Panc1 (cell line): ENCODE results near the gene ROBO2. TPM values are rescaled to one million over a fixed set of nuclear protein-coding genes. Genes with fewer than 3 reads are reported as not detected.

Experiments used
- ATAC-seq: fragments of 200-7000 bp; cut with Tn5 transposase; 2 replicates; pipeline ENCODE4 v1.9.1; 2020; ENCODE audit warnings: mild to moderate bottlenecking, moderate library complexity
- BruUV-seq: library from RNA; stranded (reverse); fragments of 400-500 nt; replicated peaks from 2 replicates; lab custom pipeline; 2021; lab: Mats Ljungman, UMichigan
- CTCF ChIA-PET: fragments of 300-600 bp; sonication (Branson Sonifier 250); formaldehyde crosslinking; loops from one replicate; lab custom pipeline; 2022; ENCODE audit warnings: antibody characterized with exemption; lab: Charles Lee
- POLR2A ChIA-PET: fragments of 300-600 bp; sonication (Branson Sonifier 250); formaldehyde crosslinking; loops from one replicate; lab custom pipeline; 2022; ENCODE audit warnings: antibody characterized with exemption; lab: Charles Lee
- DNase-seq: peaks from one replicate; pipeline ENCODE4 v3.0.0-alpha.2; 2010; ENCODE audit warnings: low read depth, low spot score
- H3K27ac ChIP-seq: 2 replicates; pipeline ENCODE4 v1.5.1; 2011; ENCODE audit warnings: mild to moderate bottlenecking, low read length, inconsistent platforms
- H3K27me3 ChIP-seq: fragments of 200-500 bp; sonication (Bioruptor generic); 2 replicates; pipeline ENCODE4 v1.6.0; 2014; ENCODE audit warnings: low read length, inconsistent platforms; ENCODE audit not compliant: control insufficient read depth, insufficient read depth
- H3K36me3 ChIP-seq: fragments of 200-500 bp; sonication (Bioruptor generic); 2 replicates; pipeline ENCODE4 v1.5.1; 2014; ENCODE audit warnings: inconsistent platforms, mild to moderate bottlenecking, low read length, moderate library complexity; ENCODE audit not compliant: control insufficient read depth, insufficient read depth
- H3K4me1 ChIP-seq: 2 replicates; pipeline ENCODE4 v1.5.1; 2011; ENCODE audit warnings: inconsistent platforms, mild to moderate bottlenecking, low read length, moderate library complexity; ENCODE audit not compliant: control insufficient read depth, insufficient read depth
- H3K4me3 ChIP-seq, 2 experiments: 2 replicates each; pipeline ENCODE4 v1.5.1; 2011 to 2012; ENCODE audit warnings: low read depth in 2 of 2, low read length in 2 of 2, mild to moderate bottlenecking in 2 of 2, inconsistent platforms in 1 of 2, moderate library complexity in 1 of 2
- H3K9me3 ChIP-seq: fragments of 200-500 bp; sonication (Bioruptor generic); 2 replicates; pipeline ENCODE4 v1.5.1; 2014; ENCODE audit warnings: low read depth, mild to moderate bottlenecking, inconsistent platforms, low read length, moderate library complexity; ENCODE audit not compliant: control insufficient read depth, insufficient read depth
- POLR2AphosphoS5 ChIP-seq: IDR thresholded peaks from 2 replicates; pipeline ENCODE4 v1.6.1; 2012; ENCODE audit warnings: mild to moderate bottlenecking, low read depth, low read length, moderate library complexity
- SIN3A ChIP-seq: IDR thresholded peaks from 2 replicates; pipeline ENCODE4 v1.6.1; 2012; ENCODE audit warnings: low read depth, mild to moderate bottlenecking, low read length, moderate library complexity, borderline replicate concordance; ENCODE audit not compliant: insufficient read depth
- TCF7L2 ChIP-seq: IDR thresholded peaks from 2 replicates; pipeline ENCODE4 v1.6.1; 2011; ENCODE audit warnings: mild to moderate bottlenecking, low read depth, low read length, inconsistent platforms
- in situ Hi-C: cut with HindIII; loops from 2 replicates; pipeline ENCODE4 v1.10.0; 2016; ENCODE audit warnings: low sequenced_read_pairs, low pct_unique_long_range_greater_than_20kb
- intact Hi-C: fragments of 100-400 bp; cut with micrococcal nuclease; formaldehyde crosslinking; loops from one replicate; pipeline ENCODE4 v1.10.0; 2022; ENCODE audit not compliant: unreplicated experiment
- total RNA-seq: library from RNA; stranded (reverse); gene quantifications from one replicate; pipeline ENCODE4 v1.2.1, GENCODE V29; 2021; ENCODE audit not compliant: unreplicated experiment
- TF ChIP-seq, protein P1 (sequence below): fragments of 450-650 bp; IDR thresholded peaks from 2 replicates; pipeline ENCODE4 v1.5.1; 2017; ENCODE audit warnings: mild to moderate bottlenecking
- TF ChIP-seq, protein P2 (sequence below), 2 experiments: IDR thresholded peaks; 2 replicates each; pipeline ENCODE4 v1.6.1; 2011 to 2012; ENCODE audit warnings: low read depth in 2 of 2, control low read depth in 1 of 2, low read length in 1 of 2, mild to moderate bottlenecking in 1 of 2, moderate library complexity in 1 of 2; ENCODE audit not compliant: insufficient read depth in 1 of 2

ROBO2 gene
- total RNA-seq, 1 experiment from 2014 or later, result 1.3 TPM

DNA sequence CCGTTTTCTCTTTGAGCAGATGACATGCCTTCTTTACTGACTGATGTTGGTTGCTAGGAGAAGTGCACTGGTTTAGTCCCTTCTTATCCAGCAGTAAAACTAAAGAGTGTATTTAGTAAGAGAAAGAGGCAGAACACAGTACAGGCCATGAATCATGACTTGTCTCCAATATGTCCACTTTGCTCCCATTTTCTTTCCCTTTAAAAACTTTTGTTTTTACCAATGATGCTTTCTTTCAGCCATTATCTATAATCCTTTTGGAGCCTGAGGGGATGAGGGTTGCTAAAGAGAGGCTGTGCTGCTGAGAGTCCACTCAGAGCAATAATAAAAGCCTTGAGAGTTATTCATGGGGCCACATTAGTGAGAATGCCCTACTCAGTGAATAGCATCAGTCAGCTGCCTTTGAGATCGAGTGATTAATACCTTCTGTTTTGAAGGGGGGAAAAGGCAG, 12.2 kb downstream of the ROBO2 start:
- no peaks in the 10 kb centered on the region for H3K4me1 ChIP-seq
- H3K27me3 ChIP-seq, result no peaks in the 10 kb centered on the region
- ChIA-PET CTCF (no interaction called here), POLR2A (no interaction called here)
- in situ Hi-C loops (no loop called here), intact Hi-C loops (no loop called here)
- DNase-seq (no peak), ATAC-seq (no peak)
- TF ChIP-seq TCF7L2 (no peak), POLR2AphosphoS5 (no peak), SIN3A (no peak)
- TF ChIP-seq, protein P1, sequence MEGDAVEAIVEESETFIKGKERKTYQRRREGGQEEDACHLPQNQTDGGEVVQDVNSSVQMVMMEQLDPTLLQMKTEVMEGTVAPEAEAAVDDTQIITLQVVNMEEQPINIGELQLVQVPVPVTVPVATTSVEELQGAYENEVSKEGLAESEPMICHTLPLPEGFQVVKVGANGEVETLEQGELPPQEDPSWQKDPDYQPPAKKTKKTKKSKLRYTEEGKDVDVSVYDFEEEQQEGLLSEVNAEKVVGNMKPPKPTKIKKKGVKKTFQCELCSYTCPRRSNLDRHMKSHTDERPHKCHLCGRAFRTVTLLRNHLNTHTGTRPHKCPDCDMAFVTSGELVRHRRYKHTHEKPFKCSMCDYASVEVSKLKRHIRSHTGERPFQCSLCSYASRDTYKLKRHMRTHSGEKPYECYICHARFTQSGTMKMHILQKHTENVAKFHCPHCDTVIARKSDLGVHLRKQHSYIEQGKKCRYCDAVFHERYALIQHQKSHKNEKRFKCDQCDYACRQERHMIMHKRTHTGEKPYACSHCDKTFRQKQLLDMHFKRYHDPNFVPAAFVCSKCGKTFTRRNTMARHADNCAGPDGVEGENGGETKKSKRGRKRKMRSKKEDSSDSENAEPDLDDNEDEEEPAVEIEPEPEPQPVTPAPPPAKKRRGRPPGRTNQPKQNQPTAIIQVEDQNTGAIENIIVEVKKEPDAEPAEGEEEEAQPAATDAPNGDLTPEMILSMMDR, result no peak
- TF ChIP-seq, protein P2, sequence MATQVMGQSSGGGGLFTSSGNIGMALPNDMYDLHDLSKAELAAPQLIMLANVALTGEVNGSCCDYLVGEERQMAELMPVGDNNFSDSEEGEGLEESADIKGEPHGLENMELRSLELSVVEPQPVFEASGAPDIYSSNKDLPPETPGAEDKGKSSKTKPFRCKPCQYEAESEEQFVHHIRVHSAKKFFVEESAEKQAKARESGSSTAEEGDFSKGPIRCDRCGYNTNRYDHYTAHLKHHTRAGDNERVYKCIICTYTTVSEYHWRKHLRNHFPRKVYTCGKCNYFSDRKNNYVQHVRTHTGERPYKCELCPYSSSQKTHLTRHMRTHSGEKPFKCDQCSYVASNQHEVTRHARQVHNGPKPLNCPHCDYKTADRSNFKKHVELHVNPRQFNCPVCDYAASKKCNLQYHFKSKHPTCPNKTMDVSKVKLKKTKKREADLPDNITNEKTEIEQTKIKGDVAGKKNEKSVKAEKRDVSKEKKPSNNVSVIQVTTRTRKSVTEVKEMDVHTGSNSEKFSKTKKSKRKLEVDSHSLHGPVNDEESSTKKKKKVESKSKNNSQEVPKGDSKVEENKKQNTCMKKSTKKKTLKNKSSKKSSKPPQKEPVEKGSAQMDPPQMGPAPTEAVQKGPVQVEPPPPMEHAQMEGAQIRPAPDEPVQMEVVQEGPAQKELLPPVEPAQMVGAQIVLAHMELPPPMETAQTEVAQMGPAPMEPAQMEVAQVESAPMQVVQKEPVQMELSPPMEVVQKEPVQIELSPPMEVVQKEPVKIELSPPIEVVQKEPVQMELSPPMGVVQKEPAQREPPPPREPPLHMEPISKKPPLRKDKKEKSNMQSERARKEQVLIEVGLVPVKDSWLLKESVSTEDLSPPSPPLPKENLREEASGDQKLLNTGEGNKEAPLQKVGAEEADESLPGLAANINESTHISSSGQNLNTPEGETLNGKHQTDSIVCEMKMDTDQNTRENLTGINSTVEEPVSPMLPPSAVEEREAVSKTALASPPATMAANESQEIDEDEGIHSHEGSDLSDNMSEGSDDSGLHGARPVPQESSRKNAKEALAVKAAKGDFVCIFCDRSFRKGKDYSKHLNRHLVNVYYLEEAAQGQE (IDR thresholded peaks at IDR 0.05; ENCODE audit: insufficient read depth in 1 of 2, low read depth in 2 of 2, low read length in 1 of 2), result no peak
- H3K4me3 ChIP-seq, result no peak overlapping the region
- H3K27ac ChIP-seq, result no peak overlapping the region
- no peaks in the 10 kb centered on the region for H3K9me3 ChIP-seq
- BruUV-seq, result no TSS peak
- no peaks in the 10 kb centered on the region for H3K36me3 ChIP-seq

DNA sequence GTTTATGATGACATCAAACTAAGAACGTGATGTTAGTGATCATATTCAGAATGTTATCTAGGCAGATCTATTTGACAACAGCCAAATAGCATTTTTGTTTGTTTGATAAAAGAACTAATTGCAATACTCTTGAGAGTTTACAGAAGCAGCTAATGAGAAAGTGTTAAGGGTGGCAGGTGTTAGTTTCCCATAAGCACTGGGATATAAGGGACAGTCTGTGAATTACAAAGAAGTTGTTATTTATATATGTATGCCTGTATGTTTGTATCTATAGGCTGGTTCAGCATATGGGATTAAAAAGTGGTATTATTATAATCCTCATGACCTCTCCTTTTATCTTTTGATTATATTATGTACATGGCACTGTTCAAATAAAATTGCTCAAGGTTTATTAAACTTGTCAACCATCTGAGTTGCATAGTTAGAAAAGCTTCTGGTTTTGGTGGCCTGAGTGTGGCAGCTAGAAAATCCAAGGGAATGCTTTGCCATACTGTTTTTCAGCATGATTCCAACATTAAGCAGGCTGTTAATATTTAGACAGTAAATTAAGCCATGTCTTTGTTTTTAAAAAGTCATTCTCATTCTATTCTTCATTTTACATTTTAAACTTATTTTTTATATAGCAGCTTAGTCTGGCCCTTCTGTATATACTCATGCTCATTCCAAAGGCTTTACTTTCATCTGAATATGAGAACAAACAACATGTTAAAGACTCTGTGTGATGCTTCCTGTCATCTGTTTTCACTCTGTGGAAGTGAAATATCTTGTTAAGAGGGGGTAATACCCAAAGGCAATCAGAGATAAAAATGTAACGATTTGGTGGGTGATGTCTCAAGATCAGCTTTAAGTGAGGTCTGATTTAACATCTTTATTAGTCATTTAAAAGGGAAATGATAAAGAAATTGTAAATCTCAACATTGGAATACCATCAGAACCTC, 13.1 kb downstream of the ROBO2 start:
- in situ Hi-C loops (no loop called here), intact Hi-C loops (no loop called here)
- ATAC-seq (no peak), DNase-seq (no peak)
- Histone ChIP-seq H3K4me3 (no peak overlapping the region), H3K9me3 (no peaks in the 10 kb centered on the region), H3K27ac (no peak overlapping the region), H3K36me3 (no peaks in the 10 kb centered on the region), H3K4me1 (no peaks in the 10 kb centered on the region), H3K27me3 (no peaks in the 10 kb centered on the region)
- TF ChIP-seq, protein P1, result no peak
- TF ChIP-seq, protein P2 (IDR thresholded peaks at IDR 0.05; ENCODE audit: insufficient read depth in 1 of 2, low read depth in 2 of 2, low read length in 1 of 2), result no peak
- TF ChIP-seq SIN3A (no peak), TCF7L2 (no peak), POLR2AphosphoS5 (no peak)
- POLR2A ChIA-PET, result no interaction called here
- BruUV-seq, result no TSS peak
- CTCF ChIA-PET, result no interaction called here
